Measurements from ENCODE around the gene MRPL38.

The MRPL38 gene

GRCh38 chr17:75899353-75899752 lies 5.3 kb downstream of the MRPL38 start:
- in situ Hi-C loops (cut with HindIII; ENCODE audit: low pct_unique_long_range_greater_than_20kb, low sequenced_read_pairs) = no loop called here
- no peak for TF ChIP-seq JUND (IDR thresholded peaks at IDR 0.05; ENCODE audit: low read depth)
- no peak for DNase-seq (ENCODE audit: low read depth in 1 of 2, low spot score in 1 of 2)

DNA sequence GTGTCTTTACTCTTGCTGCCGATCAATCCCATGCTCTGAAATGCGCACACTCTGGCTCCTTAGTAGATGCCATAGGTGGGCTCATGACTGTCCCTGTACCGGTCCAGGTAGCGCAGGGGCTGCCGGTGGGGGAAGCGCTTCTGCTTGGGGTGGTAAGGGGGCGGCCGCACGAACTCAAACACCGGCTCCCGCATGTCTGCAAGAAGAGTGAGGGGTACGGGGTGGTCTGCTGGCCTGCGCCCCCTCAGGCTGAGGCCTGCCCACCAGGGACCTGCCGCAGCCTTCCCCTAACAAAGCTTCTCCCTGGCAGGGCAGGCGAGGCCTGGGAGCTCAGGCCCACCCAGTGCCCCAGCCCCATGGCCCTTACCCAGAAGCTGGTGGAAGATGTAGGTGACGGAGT lies 5.9 kb downstream of the MRPL38 start:
- in situ Hi-C loops (cut with HindIII; ENCODE audit: low pct_unique_long_range_greater_than_20kb, low sequenced_read_pairs) = no loop called here
- no peak for DNase-seq (ENCODE audit: low read depth in 1 of 2, low spot score in 1 of 2)
- no peak for TF ChIP-seq JUND (IDR thresholded peaks at IDR 0.05; ENCODE audit: low read depth)

- TF ChIP-seq JUND (IDR thresholded peaks at IDR 0.05; ENCODE audit: low read depth) = no peak
- in situ Hi-C loops (cut with HindIII; ENCODE audit: low pct_unique_long_range_greater_than_20kb, low sequenced_read_pairs) = no loop called here
- DNase-seq (ENCODE audit: low read depth in 1 of 2, low spot score in 1 of 2) = no peak
Observed at GRCh38 chr17:75898065-75898464, 6.6 kb downstream of the MRPL38 start.

DNA sequence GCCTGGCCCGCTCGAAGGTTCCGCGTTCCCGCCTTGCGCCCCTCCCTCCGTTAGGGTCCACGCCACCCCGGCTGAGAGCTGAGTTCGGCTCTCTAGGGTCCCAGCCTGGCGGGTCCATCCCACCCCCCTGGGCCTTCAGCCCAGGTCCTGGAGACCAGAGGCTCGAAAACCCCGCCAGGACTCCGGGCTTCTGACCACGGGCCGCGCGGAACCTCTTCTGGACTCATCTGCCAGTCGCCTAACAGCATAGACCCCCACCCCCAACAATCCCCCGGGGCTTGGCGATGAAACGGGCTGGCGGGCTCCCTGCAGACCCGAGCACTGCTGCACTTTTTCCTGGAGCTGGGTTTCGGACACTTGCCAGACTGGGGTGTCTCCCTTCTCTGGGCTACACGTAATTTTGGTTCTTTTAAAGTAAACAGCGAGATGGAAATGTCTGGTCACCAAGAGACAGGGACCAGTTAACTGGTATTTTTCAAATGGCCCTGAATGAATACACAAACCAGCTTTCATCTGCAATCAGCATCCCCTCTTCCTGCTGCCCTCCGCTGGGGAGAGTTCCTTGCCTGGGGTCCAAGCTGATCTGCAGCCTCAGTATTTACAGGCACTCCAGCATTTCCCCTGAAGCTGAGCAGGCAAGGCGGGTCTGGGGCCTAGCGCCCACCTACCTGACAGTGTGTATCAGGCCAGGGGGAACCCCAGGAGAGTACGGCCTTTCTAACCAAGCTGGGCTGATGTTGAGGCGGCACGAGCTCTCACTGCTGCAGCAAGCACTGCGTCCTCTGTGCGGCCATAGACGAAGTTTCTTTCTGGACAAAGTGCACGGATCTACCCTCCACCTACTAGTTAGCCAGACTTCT lies 7.3 kb downstream of the MRPL38 start:
- in situ Hi-C loops (cut with HindIII; ENCODE audit: low pct_unique_long_range_greater_than_20kb, low sequenced_read_pairs) = no loop called here
- no peak for TF ChIP-seq JUND (IDR thresholded peaks at IDR 0.05; ENCODE audit: low read depth)
- no peak for DNase-seq (ENCODE audit: low read depth in 1 of 2, low spot score in 1 of 2)

DNA sequence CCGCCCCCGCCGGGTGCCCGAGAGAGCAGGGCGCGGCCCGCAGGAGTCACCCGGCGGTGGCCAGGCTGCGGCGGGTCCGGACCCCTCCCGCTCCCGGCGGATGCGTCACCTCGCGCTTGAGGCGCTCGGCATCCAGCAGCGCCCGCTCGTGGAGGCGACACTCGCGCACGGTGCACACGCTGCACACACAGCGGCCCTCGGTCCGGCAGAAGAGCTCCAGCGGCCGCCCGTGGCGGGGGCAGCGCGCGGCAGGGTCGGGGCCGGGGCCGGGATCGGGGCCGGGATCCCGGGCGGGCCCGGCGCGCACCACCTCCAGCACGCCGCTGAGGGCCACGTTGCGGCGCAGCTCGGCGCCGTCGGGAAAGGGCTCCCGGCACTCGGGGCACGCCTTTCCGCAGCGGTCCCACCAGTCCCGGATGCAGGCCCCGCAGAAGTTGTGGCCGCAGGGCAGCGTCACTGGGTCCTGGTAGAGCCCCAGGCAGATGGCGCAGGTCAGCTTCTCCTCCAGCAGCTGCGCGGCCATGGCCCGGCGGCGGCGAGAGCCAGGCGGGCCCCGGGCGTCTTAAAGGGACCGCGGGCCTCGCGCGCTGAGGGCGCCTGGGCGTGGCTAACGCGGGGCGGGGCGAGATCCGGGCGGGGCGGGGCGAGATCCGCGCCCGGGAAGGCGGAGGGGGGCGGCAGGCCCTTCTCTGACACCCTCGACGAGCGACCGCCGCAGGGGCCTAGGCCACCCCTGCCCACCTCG lies 8.1 kb downstream of the MRPL38 start, which contains the start of gene TRIM65:
Gene TRIM65 (minus strand): TSS at position 537 of the 745 bp plus-strand sequence. CDS start 14 bp downstream, at position 523.
- in situ Hi-C loops (cut with HindIII; ENCODE audit: low pct_unique_long_range_greater_than_20kb, low sequenced_read_pairs) = no loop called here
- TF ChIP-seq JUND (IDR thresholded peaks at IDR 0.05; ENCODE audit: low read depth) = no peak
- peak; percentile 89 to 90 for DNase-seq (ENCODE audit: low read depth in 1 of 2, low spot score in 1 of 2)

GRCh38 chr17:75895370-75896155 lies 9.1 kb downstream of the MRPL38 start:
- DNase-seq (ENCODE audit: low read depth in 1 of 2, low spot score in 1 of 2) = peak in 1 of 2 experiments; percentile 56
- in situ Hi-C loops (cut with HindIII; ENCODE audit: low pct_unique_long_range_greater_than_20kb, low sequenced_read_pairs) = no loop called here

DNA sequence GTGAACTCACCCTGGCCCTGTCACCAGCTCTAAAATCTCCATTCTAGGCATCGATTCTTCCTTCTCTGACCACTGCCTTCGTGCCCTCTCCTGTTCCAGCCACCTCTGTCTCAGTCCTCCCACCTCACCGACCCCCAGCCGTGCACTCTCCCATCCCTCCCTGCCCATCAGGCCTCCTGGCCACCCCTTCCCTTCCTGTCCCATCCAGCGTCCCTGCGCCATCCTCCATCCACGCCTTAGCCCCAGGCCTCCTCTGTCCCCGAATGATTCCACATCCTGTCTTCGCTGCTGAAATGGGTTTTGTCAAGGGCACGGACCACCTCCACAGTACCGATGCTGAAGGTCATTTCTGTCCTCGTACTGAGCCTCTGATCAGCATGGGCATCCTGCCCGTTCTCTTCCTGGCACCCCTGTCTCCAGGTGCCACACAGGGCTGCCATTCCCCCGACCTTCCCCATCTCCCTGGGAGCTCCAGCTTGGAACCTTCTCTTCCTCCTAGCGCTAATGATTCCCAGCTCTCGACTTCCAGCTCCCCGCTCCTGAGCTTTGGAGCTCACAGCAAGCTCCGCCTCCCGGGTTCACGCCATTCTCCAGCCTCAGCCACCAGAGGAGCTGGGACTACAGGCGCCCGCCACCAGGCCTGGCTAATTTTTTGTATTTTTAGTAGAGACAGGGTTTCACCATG lies 10.5 kb downstream of the MRPL38 start:
- no peak for DNase-seq (ENCODE audit: low read depth in 1 of 2, low spot score in 1 of 2)
- TF ChIP-seq JUND (IDR thresholded peaks at IDR 0.05; ENCODE audit: low read depth) = no peak
- in situ Hi-C loops (cut with HindIII; ENCODE audit: low pct_unique_long_range_greater_than_20kb, low sequenced_read_pairs) = no loop called here

More at GRCh38 chr17:75895370-75896155, 9.1 kb downstream of the MRPL38 start:
- TF ChIP-seq JUND (IDR thresholded peaks at IDR 0.05; ENCODE audit: low read depth) = no peak

- TF ChIP-seq JUND (IDR thresholded peaks at IDR 0.05; ENCODE audit: low read depth) = no peak
- in situ Hi-C loops (cut with HindIII; ENCODE audit: low pct_unique_long_range_greater_than_20kb, low sequenced_read_pairs) = no loop called here
- no peak for DNase-seq (ENCODE audit: low read depth in 1 of 2, low spot score in 1 of 2)
Observed at GRCh38 chr17:75893305-75894048, 11.2 kb downstream of the MRPL38 start.

DNA sequence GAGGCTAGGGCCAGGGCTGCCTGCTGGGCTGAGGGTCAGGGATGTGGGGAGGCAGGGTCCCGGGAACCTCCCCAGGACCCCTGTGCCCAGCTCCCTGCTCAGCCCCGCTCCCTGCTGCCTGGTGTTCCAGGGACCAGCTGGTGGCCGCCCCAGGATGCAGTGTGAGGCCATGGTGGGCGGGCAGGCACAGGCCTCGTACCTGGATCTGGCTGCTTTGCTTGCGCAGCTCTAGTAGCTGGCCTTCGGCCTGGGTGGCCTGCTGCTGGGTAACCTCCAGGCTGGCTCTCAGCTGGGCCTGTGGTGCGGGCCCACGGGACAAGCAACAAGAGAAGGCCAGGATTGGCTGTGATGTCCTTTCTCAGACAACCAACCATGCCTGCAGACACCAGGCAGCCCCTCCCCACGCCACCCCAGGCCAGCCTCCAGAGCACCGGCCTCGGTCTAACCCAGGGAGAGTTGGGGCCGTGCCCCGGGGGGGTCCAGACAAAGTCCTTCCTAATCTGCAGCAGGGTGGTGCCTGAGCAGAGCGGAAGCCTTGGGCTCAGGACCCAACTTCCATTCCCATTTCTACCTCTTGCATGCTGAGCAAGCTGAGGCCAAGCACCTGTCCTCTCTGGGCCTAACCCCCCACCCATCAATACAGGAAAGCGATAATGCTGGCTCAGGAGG lies 12.0 kb downstream of the MRPL38 start:
- TF ChIP-seq JUND (IDR thresholded peaks at IDR 0.05; ENCODE audit: low read depth) = no peak
- no peak for DNase-seq (ENCODE audit: low read depth in 1 of 2, low spot score in 1 of 2)
- in situ Hi-C loops (cut with HindIII; ENCODE audit: low pct_unique_long_range_greater_than_20kb, low sequenced_read_pairs) = no loop called here

GRCh38 chr17:75891605-75892555 lies 12.8 kb downstream of the MRPL38 start:
- DNase-seq (ENCODE audit: low read depth in 1 of 2, low spot score in 1 of 2) = no peak
- in situ Hi-C loops (cut with HindIII; ENCODE audit: low pct_unique_long_range_greater_than_20kb, low sequenced_read_pairs) = no loop called here
- no peak for TF ChIP-seq JUND (IDR thresholded peaks at IDR 0.05; ENCODE audit: low read depth)
